Measurements from ENCODE around the gene TRIM45. TPM values are rescaled to one million over a fixed set of nuclear protein-coding genes. Genes with fewer than 3 reads are reported as not detected.
A peak's percentile ranks its signal among the peaks of the same experiment; 100 is the strongest.

Gene TRIM45
- total RNA-seq, 1 donor from 2014 or later = 50.9 TPM

DNA sequence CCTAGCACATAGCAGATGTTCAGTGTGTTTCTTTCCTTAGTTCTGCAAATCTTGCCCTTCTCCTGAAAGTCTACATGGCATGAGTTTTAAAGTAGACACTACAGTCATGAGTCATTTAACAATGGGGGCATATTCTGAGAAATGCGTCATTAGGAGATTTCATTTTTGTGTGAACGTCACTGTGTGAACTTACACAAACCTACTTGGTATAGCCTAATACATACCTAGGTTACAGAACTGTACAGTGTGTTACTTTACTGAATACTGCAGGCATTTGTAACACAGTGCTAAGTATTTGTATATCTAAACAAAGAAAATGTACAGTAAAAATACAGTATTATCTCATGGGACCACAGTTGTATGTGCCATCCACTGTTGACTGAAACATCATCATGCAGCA lies 51.4 kb downstream of the TRIM45 start:
- Mint-ChIP-seq H3K27me3 (no peaks in the 10 kb centered on the region), H3K4me3 (ENCODE audit: low read depth) (no peak overlapping the region), H3K9me3 (ENCODE audit: low read depth) (no peaks in the 10 kb centered on the region), H3K4me1 (ENCODE audit: low read depth) (peaks cover 3% of the 10 kb centered on the region), H3K27ac (no peak overlapping the region), H3K36me3 (ENCODE audit: insufficient read depth) (peaks cover 9% of the 10 kb centered on the region)
- TF ChIP-seq, protein P1, sequence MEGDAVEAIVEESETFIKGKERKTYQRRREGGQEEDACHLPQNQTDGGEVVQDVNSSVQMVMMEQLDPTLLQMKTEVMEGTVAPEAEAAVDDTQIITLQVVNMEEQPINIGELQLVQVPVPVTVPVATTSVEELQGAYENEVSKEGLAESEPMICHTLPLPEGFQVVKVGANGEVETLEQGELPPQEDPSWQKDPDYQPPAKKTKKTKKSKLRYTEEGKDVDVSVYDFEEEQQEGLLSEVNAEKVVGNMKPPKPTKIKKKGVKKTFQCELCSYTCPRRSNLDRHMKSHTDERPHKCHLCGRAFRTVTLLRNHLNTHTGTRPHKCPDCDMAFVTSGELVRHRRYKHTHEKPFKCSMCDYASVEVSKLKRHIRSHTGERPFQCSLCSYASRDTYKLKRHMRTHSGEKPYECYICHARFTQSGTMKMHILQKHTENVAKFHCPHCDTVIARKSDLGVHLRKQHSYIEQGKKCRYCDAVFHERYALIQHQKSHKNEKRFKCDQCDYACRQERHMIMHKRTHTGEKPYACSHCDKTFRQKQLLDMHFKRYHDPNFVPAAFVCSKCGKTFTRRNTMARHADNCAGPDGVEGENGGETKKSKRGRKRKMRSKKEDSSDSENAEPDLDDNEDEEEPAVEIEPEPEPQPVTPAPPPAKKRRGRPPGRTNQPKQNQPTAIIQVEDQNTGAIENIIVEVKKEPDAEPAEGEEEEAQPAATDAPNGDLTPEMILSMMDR (IDR thresholded peaks at IDR 0.05; ENCODE audit: unreplicated experiment) = no peak
- DNase-seq (ENCODE audit: low spot score, unreplicated experiment) = no peak

DNA sequence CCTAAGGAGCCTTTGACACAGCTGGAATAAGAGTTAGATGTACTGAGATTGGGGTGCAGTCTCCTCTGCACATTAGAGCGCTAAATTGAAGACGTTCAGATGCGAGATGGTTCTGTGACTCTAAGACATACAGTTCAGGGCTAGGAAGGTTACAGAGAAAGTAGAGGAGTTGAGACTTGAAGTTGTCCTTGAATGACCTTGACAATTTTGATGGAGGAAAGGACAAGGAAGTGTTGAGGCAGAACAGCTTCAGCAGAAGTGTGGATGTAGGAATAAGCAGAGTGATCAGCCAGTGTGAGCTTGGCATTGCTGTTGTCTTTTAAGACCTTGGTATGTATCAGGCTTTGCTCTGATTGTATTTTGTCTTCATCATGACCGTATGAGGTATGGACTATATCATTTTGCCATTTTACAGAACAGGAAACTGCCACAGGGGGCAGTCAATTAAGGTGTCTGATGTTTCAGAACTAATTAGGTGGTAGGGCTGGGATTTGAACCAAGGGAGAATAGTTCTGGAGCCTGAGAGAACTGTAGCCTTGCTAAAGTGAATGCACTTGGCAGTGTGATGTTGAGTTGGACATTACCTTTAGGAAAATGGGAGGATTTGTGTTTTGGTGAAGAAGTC lies 52.2 kb downstream of the TRIM45 start:
- DNase-seq (ENCODE audit: low spot score, unreplicated experiment) = no peak
- Mint-ChIP-seq H3K27ac (no peak overlapping the region), H3K27me3 (no peaks in the 10 kb centered on the region), H3K9me3 (ENCODE audit: low read depth) (no peaks in the 10 kb centered on the region), H3K4me3 (ENCODE audit: low read depth) (no peak overlapping the region), H3K36me3 (ENCODE audit: insufficient read depth) (peaks cover 8% of the 10 kb centered on the region), H3K4me1 (ENCODE audit: low read depth) (peaks cover 4% of the 10 kb centered on the region)
- TF ChIP-seq, protein P1 (IDR thresholded peaks at IDR 0.05; ENCODE audit: unreplicated experiment) = no peak

DNA sequence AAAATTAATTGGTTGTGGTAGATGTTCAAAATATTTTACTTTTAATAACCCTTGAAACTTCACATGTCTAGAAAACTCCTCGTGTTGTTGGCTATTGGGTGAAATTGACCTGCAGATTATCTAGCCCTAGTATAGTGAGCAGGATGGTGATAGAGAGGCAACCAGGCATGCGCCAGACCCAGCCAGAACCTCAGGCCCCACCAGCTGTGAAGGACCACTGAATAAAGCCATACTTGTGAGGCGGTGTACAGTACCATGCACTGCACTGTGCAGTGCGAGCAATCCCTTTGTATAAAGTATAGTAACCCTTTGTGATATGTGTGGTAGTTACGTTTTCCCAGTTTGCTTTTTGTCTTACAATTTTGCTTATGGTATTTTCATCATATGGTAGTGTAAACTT lies 53.0 kb downstream of the TRIM45 start:
- H3K4me1 Mint-ChIP-seq (ENCODE audit: low read depth) = peaks cover 4% of the 10 kb centered on the region
- DNase-seq (ENCODE audit: low spot score, unreplicated experiment) = no peak
- no peaks in the 10 kb centered on the region for H3K27me3 Mint-ChIP-seq
- H3K9me3 Mint-ChIP-seq (ENCODE audit: low read depth) = no peaks in the 10 kb centered on the region
- TF ChIP-seq, protein P1 (IDR thresholded peaks at IDR 0.05; ENCODE audit: unreplicated experiment) = no peak
- peaks cover 14% of the 10 kb centered on the region for H3K36me3 Mint-ChIP-seq (ENCODE audit: insufficient read depth)
- H3K27ac Mint-ChIP-seq = no peak overlapping the region
- no peak overlapping the region for H3K4me3 Mint-ChIP-seq (ENCODE audit: low read depth)

DNA sequence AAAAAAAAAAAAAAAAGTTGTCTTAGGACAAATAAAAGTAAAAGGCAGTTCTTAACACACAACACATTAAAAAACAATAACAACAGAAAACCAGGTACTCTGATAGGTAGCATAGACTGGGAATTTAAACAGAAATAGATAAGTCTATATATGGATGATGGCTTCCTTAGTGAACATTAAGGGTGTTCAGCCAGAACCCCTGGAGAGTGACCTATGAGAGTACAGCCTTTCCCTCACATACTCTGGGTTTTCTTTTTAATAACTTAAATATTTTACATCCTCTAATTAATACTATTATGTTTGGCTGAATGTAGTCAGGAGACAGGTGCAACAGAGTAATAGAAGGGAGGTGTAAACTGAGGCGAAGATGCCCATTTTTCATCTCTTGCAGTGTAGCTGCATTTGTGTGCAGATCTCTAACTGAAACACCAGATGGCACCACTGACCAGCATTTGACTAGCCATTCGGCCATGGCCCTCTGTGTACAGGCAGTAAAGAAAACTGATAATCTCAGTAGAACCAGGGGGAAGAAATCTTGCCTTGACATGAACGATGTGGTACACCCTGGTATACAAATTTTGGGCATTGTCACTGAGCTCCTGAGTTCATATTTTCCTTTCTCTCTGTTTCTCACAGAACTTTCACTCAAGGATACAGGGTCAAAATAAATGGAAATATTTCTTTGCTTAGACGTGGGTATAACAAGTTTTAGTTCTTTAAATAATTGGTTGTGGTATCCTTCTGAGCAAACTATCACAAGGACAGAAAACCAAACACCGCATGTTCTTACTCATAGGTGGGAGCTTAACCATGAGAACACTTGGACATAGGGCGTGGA lies 53.8 kb downstream of the TRIM45 start:
- Mint-ChIP-seq H3K9me3 (ENCODE audit: low read depth) (no peaks in the 10 kb centered on the region), H3K4me1 (ENCODE audit: low read depth) (peaks cover 4% of the 10 kb centered on the region), H3K36me3 (ENCODE audit: insufficient read depth) (peaks cover 14% of the 10 kb centered on the region), H3K4me3 (ENCODE audit: low read depth) (no peak overlapping the region), H3K27ac (no peak overlapping the region), H3K27me3 (no peaks in the 10 kb centered on the region)
- peak; percentile 23 for DNase-seq (ENCODE audit: low spot score, unreplicated experiment)
- TF ChIP-seq, protein P1 (IDR thresholded peaks at IDR 0.05; ENCODE audit: unreplicated experiment) = peak; percentile 89

DNA sequence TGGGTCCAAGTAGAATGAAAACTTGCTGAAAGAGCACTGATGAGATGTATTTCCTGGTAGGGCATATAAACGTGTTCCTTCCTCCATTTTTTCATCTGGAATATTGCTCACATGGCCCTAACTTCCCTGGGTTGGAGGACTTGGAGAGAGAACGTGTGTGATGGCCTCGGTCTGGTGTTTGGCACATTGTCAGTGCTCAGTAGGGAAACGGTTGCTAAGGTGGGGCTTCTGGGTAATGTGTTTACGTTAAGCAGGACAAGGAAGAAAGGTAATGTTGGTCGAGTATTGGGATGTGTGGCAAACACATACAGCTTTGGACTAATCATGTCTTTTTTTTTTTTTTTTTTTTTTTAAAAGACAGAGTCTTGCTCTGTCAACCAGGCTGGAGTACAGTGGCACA lies 55.2 kb downstream of the TRIM45 start:
- no peaks in the 10 kb centered on the region for H3K9me3 Mint-ChIP-seq (ENCODE audit: low read depth)
- peaks cover 11% of the 10 kb centered on the region for H3K36me3 Mint-ChIP-seq (ENCODE audit: insufficient read depth)
- no peak overlapping the region for H3K4me3 Mint-ChIP-seq (ENCODE audit: low read depth)
- no peak overlapping the region for H3K27ac Mint-ChIP-seq
- DNase-seq (ENCODE audit: low spot score, unreplicated experiment) = no peak
- no peaks in the 10 kb centered on the region for H3K27me3 Mint-ChIP-seq
- TF ChIP-seq, protein P1 (IDR thresholded peaks at IDR 0.05; ENCODE audit: unreplicated experiment) = no peak
- peaks cover 7% of the 10 kb centered on the region for H3K4me1 Mint-ChIP-seq (ENCODE audit: low read depth)
